Coronary artery (tissue), 2 donors: ENCODE results near the gene ASIP.
"Not testable (repeated sequence)": the region's sequence is repeated elsewhere in the genome, so short reads cannot be mapped to it uniquely, and the experiment has no call there.

Source experiments
- DNase-seq: peaks from one replicate; pipeline ENCODE4 v3.0.0-alpha.2; 2017; ENCODE audit warnings: low spot score
- H3K27ac ChIP-seq, 2 donors: fragments of 200-600 bp; sonication (generic); one replicate each; pipeline ENCODE4 v1.5.1; 2016 to 2019
- H3K4me3 ChIP-seq: fragments of 200-600 bp; sonication (generic); 2 replicates; pipeline ENCODE4 v1.5.1; 2016; ENCODE audit warnings: mild to moderate bottlenecking, moderate library complexity
- CTCF ChIP-seq: fragments of 200-600 bp; sonication (generic); IDR thresholded peaks from one replicate; pipeline ENCODE4 v1.5.1; 2019; ENCODE audit warnings: antibody characterized with exemption

Gene ASIP

DNA sequence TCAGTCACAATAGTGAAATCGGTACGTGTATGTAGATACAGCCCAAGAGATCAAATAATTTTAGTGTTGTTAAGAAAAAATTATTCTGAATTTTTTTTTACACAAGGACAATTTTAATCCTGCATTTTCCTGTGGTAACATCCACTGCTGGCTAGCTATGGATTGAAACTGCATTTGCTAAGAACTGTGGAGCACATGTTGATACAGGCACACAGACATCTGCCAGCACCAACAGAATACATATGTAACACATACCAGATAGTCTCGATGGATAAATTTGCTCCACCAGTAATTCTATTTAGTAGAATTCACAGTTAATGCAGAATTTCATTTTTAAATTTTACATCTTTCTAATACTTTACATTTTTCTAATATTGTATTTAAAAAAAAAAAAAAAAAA lies 2.2 kb downstream of the ASIP start:
- Histone ChIP-seq H3K4me3 (no peak overlapping the region), H3K27ac (no peak overlapping the region)
- no peak for TF ChIP-seq CTCF
- DNase-seq: no peak

DNA sequence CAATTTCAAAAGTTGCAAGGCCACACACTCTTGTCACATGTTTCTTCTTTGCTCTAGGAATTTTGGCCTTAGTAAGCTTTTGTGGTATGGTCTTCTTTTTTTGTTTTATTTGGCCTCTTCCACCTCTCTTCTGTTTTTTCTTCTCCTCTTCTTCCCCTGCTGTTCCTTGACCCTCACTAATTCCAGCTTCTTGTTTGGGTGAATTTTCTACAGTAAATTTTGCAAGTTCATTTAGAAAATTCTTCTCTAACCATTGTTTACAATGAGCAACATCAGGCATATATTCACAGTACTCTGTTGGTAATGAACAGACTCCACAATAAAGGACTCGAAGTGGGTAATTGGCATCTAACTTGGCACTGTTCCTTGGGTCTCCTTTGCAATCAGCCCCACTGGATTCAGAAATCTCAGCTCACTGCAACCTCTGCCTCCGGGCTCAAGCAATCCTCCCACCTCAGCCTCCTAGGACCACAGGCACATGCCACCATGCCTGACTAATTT lies 5.0 kb downstream of the ASIP start:
- TF ChIP-seq CTCF: no peak
- Histone ChIP-seq H3K4me3 (no peak overlapping the region), H3K27ac (no peak overlapping the region)
- no peak for DNase-seq

GRCh38 chr20:34249291-34249690 lies 8.1 kb downstream of the ASIP start:
- Histone ChIP-seq H3K4me3 (no peak overlapping the region), H3K27ac (no peak overlapping the region)
- TF ChIP-seq CTCF: no peak
- no peak for DNase-seq

DNA sequence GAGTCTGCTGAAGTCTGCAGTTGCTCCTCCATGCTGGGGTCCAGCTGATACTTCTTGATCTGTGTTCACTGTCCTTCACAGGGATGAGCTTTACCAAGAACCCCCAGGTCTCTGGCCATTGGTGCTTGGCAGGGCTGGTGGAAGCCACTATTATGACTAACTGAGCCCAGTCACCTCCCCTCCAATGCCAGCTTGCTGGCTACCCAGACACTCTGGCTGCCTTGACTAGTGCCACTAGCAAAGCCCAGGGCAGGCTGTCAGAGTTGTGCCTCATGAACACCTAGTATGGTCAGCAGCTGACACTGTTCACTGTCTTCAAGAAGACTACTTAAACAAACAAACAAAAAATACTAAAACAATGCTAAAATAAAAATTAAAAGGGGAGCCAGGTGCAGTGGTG lies 8.8 kb downstream of the ASIP start:
- TF ChIP-seq CTCF: no peak
- Histone ChIP-seq H3K27ac (no peak overlapping the region), H3K4me3 (no peak overlapping the region)
- DNase-seq: no peak

DNA sequence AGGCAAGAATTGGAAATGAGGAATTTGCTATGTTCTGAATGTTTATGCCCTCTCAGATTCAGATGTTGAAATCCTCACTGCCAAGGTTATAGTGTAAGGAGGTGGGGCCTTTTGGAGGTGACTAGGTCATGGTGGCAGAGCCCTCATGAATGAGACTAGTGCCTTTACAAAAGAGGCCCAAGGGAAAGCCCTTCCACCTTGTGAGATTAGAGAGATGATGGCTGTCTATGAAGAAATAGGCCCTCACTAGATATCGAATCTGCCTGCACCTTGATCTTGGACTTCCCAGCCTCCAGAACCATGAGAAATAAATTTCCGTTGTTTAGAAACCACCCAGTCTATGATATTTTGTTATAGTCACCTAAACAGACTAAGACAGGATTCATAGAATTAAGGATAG lies 10.4 kb downstream of the ASIP start:
- TF ChIP-seq CTCF: no peak
- Histone ChIP-seq H3K27ac (no peak overlapping the region), H3K4me3 (no peak overlapping the region)
- DNase-seq: no peak

- not testable (repeated sequence) for DNase-seq, H3K27ac ChIP-seq, H3K4me3 ChIP-seq
Measured at GRCh38 chr20:34252431-34253086, 11.3 kb downstream of the ASIP start.

DNA sequence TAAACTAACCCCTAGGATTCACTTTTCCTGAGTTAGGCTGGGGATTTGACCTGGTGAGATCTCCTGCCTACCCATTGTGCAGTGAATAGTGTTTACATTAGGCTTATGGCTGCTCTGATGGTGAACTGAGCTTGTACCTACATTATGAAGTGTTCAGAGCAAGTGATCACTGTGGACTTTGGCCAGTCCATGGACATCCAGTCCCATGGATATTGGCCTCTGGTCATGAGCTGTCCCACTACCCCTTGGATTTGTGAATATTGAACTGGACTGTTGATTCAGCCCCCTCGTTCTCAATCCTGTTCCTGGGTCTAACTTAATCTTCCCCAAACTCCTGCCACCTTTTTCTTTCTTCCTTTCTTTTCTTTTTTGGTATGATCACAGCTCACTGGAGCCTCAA lies 13.8 kb downstream of the ASIP start:
- DNase-seq: no peak
- H3K27ac ChIP-seq: no peak overlapping the region
- TF ChIP-seq CTCF: no peak
- H3K4me3 ChIP-seq: no peak overlapping the region
